ENCODE results near the gene ARX. TPM values are rescaled to one million over a fixed set of nuclear protein-coding genes. Genes with fewer than 3 reads are reported as not detected.

The ARX gene
- total RNA-seq, 2 donors from 2014 or later, result 1.0 TPM; not detected in 1

DNA sequence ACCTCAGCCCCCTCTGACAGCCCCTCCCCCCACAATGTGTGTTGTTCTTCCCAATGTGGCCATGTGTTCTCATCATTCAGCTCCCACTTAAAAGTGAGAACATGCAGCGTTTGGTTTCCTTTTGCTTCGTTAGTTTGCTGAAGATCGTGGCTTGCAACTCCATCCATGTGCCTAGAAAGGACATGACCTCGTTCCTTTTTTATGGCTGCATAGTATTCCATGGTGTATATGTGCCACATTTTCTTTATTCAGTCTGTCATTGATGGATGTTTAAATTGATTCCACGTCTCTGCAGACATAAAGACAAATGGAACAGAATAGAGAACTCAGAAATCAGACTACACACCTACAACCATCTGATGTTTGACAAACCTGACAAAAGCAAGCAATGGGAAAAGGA lies 46.0 kb downstream of the ARX start:
- DNase-seq (no peak), ATAC-seq (no peak)
- no peaks in the 10 kb centered on the region for H3K9me3 ChIP-seq
- intact Hi-C loops (cut with DNase I), result no loop called here
- TF ChIP-seq CTCF (IDR thresholded peaks at IDR 0.05) (no peak), POLR2A (IDR thresholded peaks at IDR 0.05) (no peak)
- WGBS, 2 donors, result 91 to 100% methylated on average over 3 to 5 of the region's 5 CpGs
- H3K4me1 ChIP-seq, result no peaks in the 10 kb centered on the region
- no peak overlapping the region for H3K27ac ChIP-seq
- H3K4me3 ChIP-seq, result no peak overlapping the region
- H3K27me3 ChIP-seq, result no peaks in the 10 kb centered on the region
- H3K36me3 ChIP-seq (replicated peaks in 1 of 2; ENCODE audit: insufficient read depth in 1 of 2, low read depth in 2 of 2), result no peaks in the 10 kb centered on the region

- Histone ChIP-seq H3K4me3 (no peak overlapping the region), H3K36me3 (replicated peaks in 1 of 2; ENCODE audit: insufficient read depth in 1 of 2, low read depth in 2 of 2) (no peaks in the 10 kb centered on the region), H3K27me3 (no peaks in the 10 kb centered on the region), H3K9me3 (no peaks in the 10 kb centered on the region), H3K4me1 (no peaks in the 10 kb centered on the region), H3K27ac (no peak overlapping the region)
- DNase-seq (no peak), ATAC-seq (no peak)
- WGBS, 2 donors, result 88 to 100% methylated on average over 1 of the region's 1 CpG
- TF ChIP-seq CTCF (IDR thresholded peaks at IDR 0.05) (no peak), POLR2A (IDR thresholded peaks at IDR 0.05) (no peak)
- intact Hi-C loops (cut with DNase I), result no loop called here
Measured at GRCh38 chrX:24965372-24965771, 50.4 kb downstream of the ARX start.

DNA sequence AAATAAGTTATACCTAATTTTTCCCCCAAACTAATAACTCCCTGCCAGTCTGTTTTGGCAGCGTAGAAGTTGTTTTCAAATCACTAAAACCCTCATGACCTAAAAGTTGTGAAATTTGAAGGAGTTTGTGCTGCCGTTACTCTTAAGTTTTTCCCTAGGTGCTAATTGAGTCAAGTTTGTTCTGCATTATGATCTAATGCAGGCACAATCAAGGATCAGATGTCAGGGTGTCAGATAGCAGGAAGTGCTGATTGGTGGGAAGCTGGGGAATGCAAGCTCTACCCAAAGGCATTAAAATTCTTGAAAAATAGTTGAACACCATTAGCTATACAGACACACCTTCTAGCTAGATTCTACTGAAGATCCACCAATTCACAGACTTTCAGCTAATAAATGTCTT lies 51.9 kb downstream of the ARX start:
- TF ChIP-seq POLR2A (IDR thresholded peaks at IDR 0.05), result no peak
- no peak for TF ChIP-seq CTCF (IDR thresholded peaks at IDR 0.05)
- Histone ChIP-seq H3K4me3 (no peak overlapping the region), H3K27me3 (no peaks in the 10 kb centered on the region), H3K36me3 (replicated peaks in 1 of 2; ENCODE audit: insufficient read depth in 1 of 2, low read depth in 2 of 2) (no peaks in the 10 kb centered on the region), H3K4me1 (no peaks in the 10 kb centered on the region), H3K27ac (no peak overlapping the region), H3K9me3 (no peaks in the 10 kb centered on the region)
- WGBS, 2 donors, result 76 to 86% methylated on average over 2 of the region's 2 CpGs
- intact Hi-C loops (cut with DNase I), result no loop called here
- no peak for ATAC-seq
- no peak for DNase-seq

DNA sequence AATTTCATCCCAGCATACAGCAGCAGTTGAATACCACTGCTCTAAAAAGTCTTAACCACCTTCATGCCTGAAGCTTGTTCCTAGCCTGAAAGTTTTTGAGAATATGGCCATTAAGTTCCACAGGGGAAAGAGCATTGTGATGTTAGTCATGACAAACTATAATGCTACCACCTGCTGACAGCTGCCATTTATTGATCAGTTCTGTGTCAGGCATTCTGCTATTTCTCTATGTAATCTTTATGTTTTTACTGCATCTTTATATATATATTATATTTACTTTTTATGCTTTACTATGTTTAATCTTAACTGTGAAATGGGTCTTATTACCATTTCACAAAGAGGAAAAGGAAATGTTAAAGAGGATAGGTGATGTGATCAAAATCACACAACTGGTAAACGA lies 54.0 kb downstream of the ARX start:
- Histone ChIP-seq H3K27ac (no peak overlapping the region), H3K9me3 (no peaks in the 10 kb centered on the region), H3K36me3 (replicated peaks in 1 of 2; ENCODE audit: insufficient read depth in 1 of 2, low read depth in 2 of 2) (no peaks in the 10 kb centered on the region), H3K4me1 (no peaks in the 10 kb centered on the region), H3K27me3 (no peaks in the 10 kb centered on the region), H3K4me3 (no peak overlapping the region)
- TF ChIP-seq CTCF (IDR thresholded peaks at IDR 0.05), result no peak
- TF ChIP-seq POLR2A (IDR thresholded peaks at IDR 0.05), result no peak
- intact Hi-C loops (cut with DNase I), result no loop called here
- ATAC-seq, result no peak
- WGBS, 2 donors, result 75 to 76% methylated on average over 1 of the region's 1 CpG
- DNase-seq, result no peak

GRCh38 chrX:24956828-24957227 lies 58.9 kb downstream of the ARX start:
- Histone ChIP-seq H3K36me3 (replicated peaks in 1 of 2; ENCODE audit: insufficient read depth in 1 of 2, low read depth in 2 of 2) (no peaks in the 10 kb centered on the region), H3K27ac (no peak overlapping the region), H3K4me1 (no peaks in the 10 kb centered on the region), H3K4me3 (no peak overlapping the region), H3K27me3 (no peaks in the 10 kb centered on the region), H3K9me3 (no peaks in the 10 kb centered on the region)
- TF ChIP-seq POLR2A (IDR thresholded peaks at IDR 0.05), result no peak
- no peak for TF ChIP-seq CTCF (IDR thresholded peaks at IDR 0.05)
- ATAC-seq (no peak), DNase-seq (no peak)
- intact Hi-C loops (cut with DNase I), result no loop called here

All from body of pancreas (tissue), 4 donors.